Astrocyte (in vitro differentiated cells and primary cell): ENCODE measurements around the gene NRSN2. TPM values are rescaled to one million over a fixed set of nuclear protein-coding genes. Genes with fewer than 3 reads are reported as not detected.

Experiments used
- DNase-seq: peaks from one replicate; pipeline ENCODE4 v3.0.0-alpha.2; 2010; ENCODE audit warnings: low read depth
- FAIRE-seq: peaks from 2 replicates; lab custom pipeline; 2011; peaks lifted over from hg19 to GRCh38; lab: Jason Lieb, UNC
- H2AFZ ChIP-seq: 2 replicates; pipeline ENCODE4 v1.6.0; 2012; ENCODE audit warnings: low read depth, low read length, inconsistent platforms
- H3K27ac ChIP-seq: 2 replicates; pipeline ENCODE4 v1.5.1; 2011; ENCODE audit warnings: low read depth, low read length, inconsistent platforms
- H3K27me3 ChIP-seq: 2 replicates; pipeline ENCODE4 v1.6.0; 2011; ENCODE audit warnings: low read length, inconsistent platforms; ENCODE audit not compliant: insufficient read depth
- H3K36me3 ChIP-seq: 2 replicates; pipeline ENCODE4 v1.5.1; 2011; ENCODE audit warnings: low read length, inconsistent platforms; ENCODE audit not compliant: insufficient read depth
- H3K4me1 ChIP-seq: 2 replicates; pipeline ENCODE4 v1.5.1; 2011; ENCODE audit warnings: low read length, inconsistent platforms; ENCODE audit not compliant: insufficient read depth
- H3K4me2 ChIP-seq: 2 replicates; pipeline ENCODE4 v1.6.0; 2012; ENCODE audit warnings: low read length, inconsistent platforms
- H3K4me3 ChIP-seq: 2 replicates; pipeline ENCODE4 v1.5.1; 2011; ENCODE audit warnings: low read depth, mild to moderate bottlenecking, low read length, inconsistent platforms; ENCODE audit not compliant: insufficient read depth
- H3K79me2 ChIP-seq: 2 replicates; pipeline ENCODE4 v1.6.0; 2012; ENCODE audit warnings: mild to moderate bottlenecking, low read length, inconsistent platforms; ENCODE audit not compliant: insufficient read depth
- H3K9ac ChIP-seq: 2 replicates; pipeline ENCODE4 v1.6.0; 2012; ENCODE audit warnings: mild to moderate bottlenecking, low read length, inconsistent platforms
- H3K9me3 ChIP-seq: 2 replicates; pipeline ENCODE4 v1.5.1; 2012; ENCODE audit warnings: low read depth, mild to moderate bottlenecking, low read length, inconsistent platforms; ENCODE audit not compliant: insufficient read depth
- H4K20me1 ChIP-seq: 2 replicates; pipeline ENCODE4 v1.6.0; 2012; ENCODE audit warnings: low read length, inconsistent platforms; ENCODE audit not compliant: insufficient read depth
- H3K27ac Mint-ChIP-seq: one replicate; pipeline ENCODE4 v1.8.0; 2021; ENCODE audit warnings: mild to moderate bottlenecking, mixed read lengths; ENCODE audit not compliant: unreplicated experiment
- H3K27me3 Mint-ChIP-seq: one replicate; pipeline ENCODE4 v1.8.0; 2021; ENCODE audit warnings: low read depth, mixed read lengths; ENCODE audit not compliant: unreplicated experiment
- H3K36me3 Mint-ChIP-seq: one replicate; pipeline ENCODE4 v1.8.0; 2021; ENCODE audit warnings: low read depth, mixed read lengths; ENCODE audit not compliant: unreplicated experiment
- H3K4me1 Mint-ChIP-seq: one replicate; pipeline ENCODE4 v1.8.0; 2021; ENCODE audit warnings: low read depth, mixed read lengths; ENCODE audit not compliant: unreplicated experiment
- H3K4me3 Mint-ChIP-seq: one replicate; pipeline ENCODE4 v1.8.0; 2021; ENCODE audit warnings: mild to moderate bottlenecking, moderate library complexity, mixed read lengths; ENCODE audit not compliant: unreplicated experiment
- H3K9me3 Mint-ChIP-seq: one replicate; pipeline ENCODE4 v1.8.0; 2021; ENCODE audit warnings: mild to moderate bottlenecking, mixed read lengths; ENCODE audit not compliant: unreplicated experiment
- CTCF ChIP-seq: IDR thresholded peaks from 2 replicates; pipeline ENCODE4 v1.5.1; 2011; ENCODE audit warnings: low read depth, mild to moderate bottlenecking, inconsistent platforms, low read length, moderate library complexity; ENCODE audit not compliant: insufficient read depth
- EZH2 ChIP-seq: IDR thresholded peaks from 2 replicates; pipeline ENCODE4 v1.6.1; 2012; ENCODE audit warnings: mild to moderate bottlenecking, low read length, inconsistent platforms; ENCODE audit not compliant: insufficient read depth
- total RNA-seq: library from RNA; stranded (reverse); gene quantifications from 2 replicates; pipeline ENCODE4 v1.2.1, GENCODE V29; 2021

NRSN2 gene
- total RNA-seq, 1 donor from 2014 or later = 57.8 TPM

GRCh38 chr20:381581-382290 lies 34.8 kb downstream of the NRSN2 start:
- H3K36me3 ChIP-seq = no peaks in the 10 kb centered on the region
- Mint-ChIP-seq H3K27me3 (peaks cover 6% of the 10 kb centered on the region), H3K4me1 (peaks cover 14% of the 10 kb centered on the region), H3K4me3 (peak overlapping the region; percentile 88), H3K9me3 (no peaks in the 10 kb centered on the region), H3K27ac (peak overlapping the region; percentile 75), H3K36me3 (peaks cover 13% of the 10 kb centered on the region)
- H2AFZ ChIP-seq = peak overlapping the region; percentile 61
- no peaks in the 10 kb centered on the region for H3K79me2 ChIP-seq
- peaks cover 3% of the 10 kb centered on the region for H3K4me1 ChIP-seq
- peak; percentile 47 for DNase-seq
- no peaks in the 10 kb centered on the region for H3K27me3 ChIP-seq
- H3K4me3 ChIP-seq = peak overlapping the region; percentile 66
- no peak for FAIRE-seq
- H3K27ac ChIP-seq = no peak overlapping the region
- TF ChIP-seq CTCF (no peak), EZH2 (no peak)
- H4K20me1 ChIP-seq = peaks cover 15% of the 10 kb centered on the region
- H3K9ac ChIP-seq = peak overlapping the region; percentile 60
- no peaks in the 10 kb centered on the region for H3K9me3 ChIP-seq
- peak overlapping the region; percentile 87 for H3K4me2 ChIP-seq

- DNase-seq = no peak
- Histone ChIP-seq H3K9ac (peak overlapping the region; percentile 18), H3K79me2 (no peaks in the 10 kb centered on the region), H3K27me3 (no peaks in the 10 kb centered on the region), H4K20me1 (peaks cover 15% of the 10 kb centered on the region), H3K4me3 (peak overlapping the region; percentile 66), H3K36me3 (no peaks in the 10 kb centered on the region), H3K27ac (no peak overlapping the region), H3K4me1 (peaks cover 3% of the 10 kb centered on the region), H3K9me3 (no peaks in the 10 kb centered on the region), H3K4me2 (peak overlapping the region; percentile 87), H2AFZ (peak overlapping the region; percentile 61)
- TF ChIP-seq EZH2 (no peak), CTCF (no peak)
- peaks cover 14% of the 10 kb centered on the region for H3K4me1 Mint-ChIP-seq
- FAIRE-seq = no peak
- peaks cover 6% of the 10 kb centered on the region for H3K27me3 Mint-ChIP-seq
- peaks cover 16% of the 10 kb centered on the region for H3K36me3 Mint-ChIP-seq
- H3K9me3 Mint-ChIP-seq = no peaks in the 10 kb centered on the region
- H3K4me3 Mint-ChIP-seq = peak overlapping the region; percentile 88
- H3K27ac Mint-ChIP-seq = peak overlapping the region; percentile 75
Observed at GRCh38 chr20:382291-383115, 35.6 kb downstream of the NRSN2 start.
